ENCODE measurements around the gene ATP2A1.
A peak's percentile ranks its signal among the peaks of the same experiment; 100 is the strongest.
"Not testable (repeated sequence)": the region's sequence is repeated elsewhere in the genome, so short reads cannot be mapped to it uniquely, and the experiment has no call there.

Gene ATP2A1

GRCh38 chr16:28939825-28940224 lies 61.5 kb downstream of the ATP2A1 start:
- FAIRE-seq: not testable (repeated sequence)

GRCh38 chr16:28943281-28943680 lies 65.0 kb downstream of the ATP2A1 start:
- no peak for FAIRE-seq

- no peak for FAIRE-seq
Measured at GRCh38 chr16:28946681-28947080, 68.4 kb downstream of the ATP2A1 start.

GRCh38 chr16:28950648-28951409 lies 72.5 kb downstream of the ATP2A1 start, which contains the start of gene NFATC2IP:
Gene NFATC2IP, plus strand, starts transcription at chr16:28950937. Its CDS starts 75 bp downstream, at chr16:28951012.
- FAIRE-seq: peak; percentile 99

- FAIRE-seq: no peak
Measured at GRCh38 chr16:28951410-28951943, 73.2 kb downstream of the ATP2A1 start.
